ENCODE results near the gene CADM4.
A peak's percentile ranks its signal among the peaks of the same experiment; 100 is the strongest.
"Not testable (repeated sequence)": the region's sequence is repeated elsewhere in the genome, so short reads cannot be mapped to it uniquely, and the experiment has no call there.

CADM4 gene

GRCh38 chr19:43662487-43662886 lies 22.8 kb upstream of the CADM4 start:
- DNase-seq = no peak

DNA sequence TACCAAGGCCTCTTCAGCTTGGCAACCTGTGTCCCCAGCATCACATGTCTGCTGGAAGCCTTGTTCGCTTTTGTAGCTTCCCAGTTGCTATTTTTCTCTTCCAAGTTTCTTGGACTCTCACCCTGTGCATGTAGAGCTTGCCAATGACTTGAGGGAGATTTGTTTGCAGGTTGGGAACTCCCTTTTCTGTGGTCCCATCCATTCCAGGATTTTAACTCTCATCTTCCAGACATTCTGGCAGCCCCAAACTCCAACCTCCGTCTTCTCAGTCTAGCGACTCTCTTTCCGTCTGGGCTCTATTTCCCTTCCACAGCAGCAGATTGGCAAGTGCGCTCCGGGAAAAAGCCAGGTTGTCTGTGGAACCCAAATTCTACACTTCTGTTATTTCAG lies 21.3 kb upstream of the CADM4 start:
- no peak for DNase-seq

- no peak for DNase-seq
Measured at GRCh38 chr19:43660301-43660970, 20.8 kb upstream of the CADM4 start.

DNA sequence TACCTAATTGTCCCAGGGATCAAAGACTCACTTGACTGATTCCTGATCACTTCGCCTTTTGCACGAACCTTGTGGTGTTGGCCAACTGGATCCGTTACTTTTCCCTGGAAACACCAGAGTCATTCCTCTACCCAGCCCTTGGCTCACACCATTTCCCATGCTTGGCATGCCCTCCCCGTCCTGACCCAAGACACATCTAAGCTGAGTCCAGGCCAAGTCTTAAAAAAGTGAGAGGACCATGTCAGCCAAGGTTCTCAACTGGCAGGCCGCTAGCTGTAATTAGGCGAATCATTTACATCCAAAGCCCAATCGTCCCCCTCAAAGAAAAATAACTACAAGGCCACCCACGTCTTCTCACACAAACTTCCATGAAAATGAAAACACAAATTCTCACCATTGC lies 18.8 kb upstream of the CADM4 start:
- no peak for DNase-seq

- no peak for DNase-seq
Measured at GRCh38 chr19:43658001-43658400, 18.4 kb upstream of the CADM4 start.

DNA sequence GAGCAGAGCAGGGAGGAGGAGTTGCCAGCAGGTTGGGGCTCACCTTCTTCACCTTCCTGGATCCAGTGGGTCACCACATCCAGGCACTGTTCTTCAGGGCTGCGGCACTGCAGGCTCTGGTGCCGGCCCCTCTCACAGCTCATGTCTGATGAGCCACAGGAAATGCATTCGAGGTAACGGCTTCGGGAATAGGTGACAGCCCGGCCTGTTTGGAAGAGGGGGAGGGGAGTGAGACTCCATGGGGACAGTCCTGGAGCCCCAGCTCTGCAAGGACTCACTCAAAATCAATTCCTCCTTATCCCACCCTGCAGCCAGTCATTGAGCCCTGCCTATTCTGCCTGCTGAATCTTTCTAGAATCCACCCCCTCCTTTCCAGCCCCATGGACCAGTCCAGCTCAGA lies 16.8 kb upstream of the CADM4 start:
- no peak for DNase-seq

- DNase-seq = no peak
Measured at GRCh38 chr19:43652546-43652874, 12.9 kb upstream of the CADM4 start.

DNA sequence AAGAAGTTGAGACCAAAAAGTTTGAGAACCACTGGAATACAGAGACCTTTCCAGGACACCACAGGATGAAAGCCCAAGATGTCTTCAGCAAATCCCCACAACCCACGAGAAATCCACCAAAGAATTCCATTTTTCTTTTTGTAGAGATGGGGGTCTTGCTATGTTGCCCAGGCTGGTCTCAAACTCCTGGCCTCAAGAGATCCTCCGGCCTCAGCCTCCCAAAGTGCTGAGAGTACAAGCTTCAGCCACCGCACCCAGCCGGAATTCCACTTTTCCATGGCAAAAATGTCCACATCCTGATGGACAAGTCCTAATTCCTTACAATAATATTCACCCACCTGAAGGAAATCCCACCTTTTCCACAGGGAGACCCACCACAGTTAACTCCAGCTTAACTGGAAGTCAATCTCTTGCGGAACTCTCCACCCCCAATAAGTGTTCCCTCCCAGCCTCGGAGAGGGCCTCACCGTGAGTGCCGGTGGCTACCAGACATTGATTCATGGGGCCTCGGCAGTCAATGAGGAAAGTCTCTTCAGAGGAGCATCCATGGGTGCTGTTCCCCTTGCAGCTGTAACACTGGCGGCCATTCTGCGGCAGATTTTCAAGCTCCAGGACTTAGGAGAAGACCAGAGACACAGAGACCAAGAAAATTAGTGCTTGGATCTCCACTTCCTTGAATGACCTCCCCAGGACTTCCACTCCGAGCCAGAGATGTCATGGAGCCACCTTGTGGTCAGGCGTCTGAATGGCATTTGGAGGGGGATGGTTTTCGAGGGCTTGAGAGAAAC lies 12.3 kb upstream of the CADM4 start:
- DNase-seq = peak; percentile 49

DNA sequence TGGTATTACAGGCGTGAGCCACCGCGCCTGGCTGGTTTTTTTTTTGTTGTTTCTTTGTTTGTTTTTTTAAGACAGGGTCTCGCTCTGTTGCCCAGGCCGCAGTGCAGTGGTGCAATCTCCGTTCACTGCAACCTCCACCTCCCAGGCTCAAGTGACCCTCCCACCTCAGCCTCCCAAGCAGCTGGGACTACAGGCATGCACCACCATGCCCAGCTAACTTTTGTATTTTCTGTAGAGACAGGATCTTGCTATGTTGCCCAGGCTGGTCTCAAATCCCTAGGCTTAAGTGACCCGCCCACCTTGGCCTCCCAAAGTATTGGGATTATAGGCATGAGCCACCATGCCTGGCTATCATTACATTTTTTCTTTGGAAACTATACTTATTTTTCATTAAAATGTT lies 10.6 kb upstream of the CADM4 start:
- not testable (repeated sequence) for DNase-seq

DNA sequence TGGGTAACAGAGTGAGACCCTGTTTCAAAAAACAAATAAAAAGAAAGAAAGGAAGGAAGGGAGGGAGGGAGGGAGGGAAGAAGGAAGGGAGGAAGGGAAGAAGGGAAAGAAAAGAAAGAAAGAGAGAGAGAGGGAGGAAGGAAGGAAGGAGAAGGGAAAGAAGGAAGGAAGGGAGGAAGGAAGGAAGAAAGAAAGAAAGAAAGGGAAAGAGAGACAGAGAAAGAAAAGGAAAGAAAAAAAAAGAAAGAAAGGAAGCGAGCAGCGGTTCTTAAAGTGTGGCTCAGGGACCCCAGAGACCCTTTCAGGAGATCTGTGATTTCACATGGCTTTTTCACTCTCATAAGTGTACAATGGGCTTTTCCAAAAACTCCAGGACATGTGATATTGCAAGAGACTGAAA lies 9.9 kb upstream of the CADM4 start:
- DNase-seq = no peak

GRCh38 chr19:43648633-43649032 lies 9.0 kb upstream of the CADM4 start:
- no peak for DNase-seq

DNA sequence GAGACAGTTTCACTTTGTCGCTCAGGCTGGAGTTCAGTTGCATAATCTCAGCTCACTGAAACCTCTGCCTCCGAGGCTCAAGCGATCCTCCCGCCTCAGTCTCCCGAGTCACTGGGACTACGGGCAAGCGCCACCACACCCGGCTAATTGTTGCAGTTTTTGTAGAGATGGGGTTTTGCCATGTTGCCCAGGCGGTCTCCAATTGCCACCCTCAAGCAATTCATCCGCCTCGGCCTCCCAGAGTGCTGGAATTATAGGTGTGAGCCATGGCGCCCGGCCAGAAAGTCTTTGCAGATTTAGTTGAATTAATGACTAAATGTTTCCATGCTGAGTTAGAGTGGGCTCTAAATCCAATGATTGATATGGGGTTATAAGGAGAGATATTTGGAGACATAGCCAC lies 4.5 kb upstream of the CADM4 start:
- DNase-seq = no peak

- no peak for DNase-seq
Measured at GRCh38 chr19:43643326-43643725, 3.7 kb upstream of the CADM4 start.

DNA sequence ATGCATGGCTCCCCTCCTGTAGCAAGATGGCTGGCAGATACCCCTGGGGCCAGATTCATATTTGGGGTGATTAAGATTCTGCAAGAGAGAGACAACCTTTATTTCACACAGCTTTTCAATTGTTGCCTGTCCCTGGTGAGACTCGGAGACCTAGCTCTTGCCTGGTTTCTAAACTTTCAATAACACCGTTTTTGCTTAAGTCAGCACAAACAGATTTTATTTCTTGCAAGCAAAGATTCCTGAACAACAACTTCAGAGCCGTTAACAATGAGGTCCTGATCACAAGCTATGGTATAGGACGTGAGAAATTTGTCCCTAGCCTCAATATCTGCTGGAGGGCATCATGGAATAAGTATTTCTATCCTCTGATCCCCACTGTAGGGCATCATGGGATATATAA lies 2.9 kb upstream of the CADM4 start:
- no peak for DNase-seq

DNA sequence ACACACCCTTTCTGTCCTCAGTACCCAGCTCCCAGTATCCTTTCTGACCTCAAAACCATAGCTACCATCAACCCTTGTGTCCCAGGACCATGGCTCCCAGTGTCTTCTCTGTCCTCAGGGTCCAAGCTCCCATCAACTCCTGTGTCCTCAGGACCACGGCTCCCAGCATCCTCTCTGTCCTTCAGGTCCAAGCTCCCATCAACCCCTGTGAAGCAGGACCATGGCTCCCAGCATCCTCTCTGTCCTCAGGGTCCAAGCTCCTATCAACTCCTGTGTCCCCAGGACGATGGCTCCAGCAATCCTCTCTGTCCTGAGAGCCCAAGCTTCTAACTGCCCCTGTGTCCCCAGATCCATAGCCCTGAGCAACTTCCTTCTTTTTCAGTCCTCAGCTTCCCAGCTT lies 1.7 kb upstream of the CADM4 start:
- DNase-seq = no peak

DNA sequence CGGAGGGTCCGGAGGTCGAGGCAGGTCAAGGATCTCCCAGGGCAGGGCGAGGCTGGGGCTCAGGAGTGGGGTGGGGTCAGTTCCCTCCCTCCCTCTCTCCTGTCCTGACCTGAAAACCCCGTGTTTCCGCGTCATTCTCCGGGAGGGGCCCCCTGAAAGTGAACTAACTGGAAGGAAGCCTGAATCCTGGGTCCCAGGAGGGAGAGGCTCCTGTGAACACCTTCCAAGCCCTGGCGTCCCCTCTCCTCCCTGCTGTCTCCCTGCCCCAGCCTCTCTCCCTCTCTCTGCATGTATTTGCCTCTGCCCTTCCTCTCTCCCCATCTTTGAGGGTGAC lies 741 bp upstream of the CADM4 start:
- DNase-seq = no peak

DNA sequence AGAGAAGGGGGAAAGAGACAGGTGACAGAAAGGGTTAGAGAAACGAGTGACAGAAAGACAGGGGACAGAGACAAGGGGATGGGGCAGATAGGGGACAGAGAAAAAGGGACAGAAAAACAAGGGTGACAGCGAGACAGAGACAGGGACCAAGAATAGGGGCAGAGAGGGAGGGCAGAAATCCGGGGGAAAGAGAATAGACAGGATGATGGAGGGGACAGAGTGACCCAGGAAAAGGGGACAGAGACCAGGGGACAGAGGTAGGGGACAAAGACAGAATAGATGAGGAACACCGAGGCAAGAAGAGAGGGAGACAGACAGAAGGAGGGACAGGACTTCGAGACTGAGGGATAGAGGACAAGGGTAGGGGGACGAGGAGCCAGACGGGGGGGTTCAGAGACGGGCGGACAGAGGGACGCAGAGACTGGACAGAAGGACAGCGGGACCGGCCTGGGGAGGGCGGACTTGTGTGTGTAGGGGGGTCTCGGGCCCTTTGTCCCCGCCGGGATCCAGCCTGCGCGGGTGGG lies 593 bp downstream of the CADM4 start:
- no peak for DNase-seq

DNA sequence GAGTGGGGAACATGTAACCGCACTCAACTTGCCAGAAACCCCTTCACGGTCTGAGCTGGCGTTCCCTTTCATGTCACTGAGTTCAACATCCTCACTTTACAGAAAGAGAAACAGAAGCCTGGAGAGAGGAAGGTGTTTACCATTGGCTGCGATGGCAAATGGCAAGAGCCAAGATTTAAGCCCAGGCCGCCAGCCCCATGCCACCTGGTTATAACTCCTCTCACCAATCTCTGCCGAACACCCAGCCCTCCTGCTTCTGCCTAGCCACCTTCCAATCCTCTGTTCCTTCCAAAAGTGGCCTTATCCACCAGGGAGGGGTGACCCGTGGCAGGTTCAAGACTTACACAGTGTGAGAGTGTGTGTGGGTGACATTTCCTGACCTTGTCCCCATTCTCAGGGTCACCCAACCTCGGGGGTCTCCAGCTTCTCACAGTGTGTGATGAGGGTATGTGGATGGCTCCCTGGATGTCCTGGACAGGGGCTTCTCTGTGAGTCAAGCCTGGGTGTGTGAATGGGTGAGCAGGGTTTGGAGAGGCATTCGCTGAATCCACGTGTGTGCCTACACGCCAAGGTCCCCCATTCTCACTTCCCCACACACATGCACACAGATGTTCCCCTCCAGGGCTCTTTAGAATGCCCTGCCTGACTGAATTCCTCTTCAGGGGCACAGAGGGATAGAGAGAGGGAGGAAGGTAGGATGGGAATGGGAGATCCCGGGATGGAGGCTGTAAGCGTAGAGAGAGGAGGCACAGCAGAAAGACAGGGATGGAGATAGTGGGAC lies 1.2 kb downstream of the CADM4 start:
- DNase-seq = no peak

DNA sequence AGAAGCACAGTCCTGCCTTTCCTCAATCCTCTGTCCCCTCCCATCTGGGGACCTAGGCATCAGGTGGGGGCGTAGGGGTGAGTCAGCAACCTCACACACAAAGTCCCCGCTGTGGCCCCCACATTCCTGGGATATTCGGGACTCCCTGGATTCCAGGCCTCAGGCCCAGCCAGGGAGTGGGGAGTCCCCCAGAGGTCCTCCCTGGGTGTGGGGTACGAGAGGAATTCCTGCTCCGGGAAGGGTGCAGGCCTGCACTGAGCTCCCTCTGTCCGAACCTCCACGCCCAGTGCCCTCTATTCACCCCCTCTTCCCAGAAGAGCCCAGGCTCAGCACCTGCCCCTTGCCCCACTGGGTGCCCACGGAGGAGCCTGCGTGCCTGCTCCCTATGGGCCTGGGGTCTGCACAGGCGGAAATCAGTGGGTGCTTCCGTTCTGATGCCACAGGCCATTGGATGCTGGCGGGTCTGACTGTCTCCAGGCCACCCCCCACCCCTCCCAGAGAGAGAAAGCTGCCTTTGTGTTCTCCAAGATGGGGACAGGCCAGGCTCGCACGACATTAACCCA lies 3.4 kb downstream of the CADM4 start:
- DNase-seq = no peak

GRCh38 chr19:43635561-43635940 lies 4.1 kb downstream of the CADM4 start:
- DNase-seq = not testable (repeated sequence)

GRCh38 chr19:43634872-43635560 lies 4.6 kb downstream of the CADM4 start:
- DNase-seq = no peak

- DNase-seq = no peak
Measured at GRCh38 chr19:43634506-43634871, 5.2 kb downstream of the CADM4 start.

DNA sequence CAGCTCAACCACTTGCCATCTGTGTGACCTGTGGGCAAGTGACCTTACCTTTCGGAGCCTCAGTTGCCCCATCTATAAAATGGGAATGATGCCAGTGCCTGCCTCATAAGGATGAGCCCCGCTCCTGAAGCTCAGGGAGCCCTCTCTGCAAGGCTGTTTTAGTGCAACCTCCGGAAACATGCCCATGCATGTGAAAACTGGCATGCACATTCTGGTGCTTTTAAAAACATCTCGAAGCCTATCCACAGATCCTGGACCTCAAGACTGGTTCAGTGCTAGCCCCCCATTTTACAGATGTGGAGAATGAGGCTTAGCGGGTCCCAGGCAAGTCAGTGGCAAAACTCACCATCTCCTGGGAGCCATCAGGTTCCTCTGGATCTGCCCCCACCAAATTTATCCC lies 5.6 kb downstream of the CADM4 start:
- DNase-seq = no peak

All from CD4-positive, alpha-beta T cell treated with Interleukin-10 for 1 hour (primary cell).